SKM-1 (cell line): ENCODE data around the gene RRBP1.
"Not testable (repeated sequence)": the region's sequence is repeated elsewhere in the genome, so short reads cannot be mapped to it uniquely, and the experiment has no call there.

Experiments
- DNase-seq: peaks from one replicate; lab custom pipeline; 2025; ENCODE audit not compliant: unreplicated experiment; lab: John Stamatoyannopoulos, UW

Gene RRBP1

DNA sequence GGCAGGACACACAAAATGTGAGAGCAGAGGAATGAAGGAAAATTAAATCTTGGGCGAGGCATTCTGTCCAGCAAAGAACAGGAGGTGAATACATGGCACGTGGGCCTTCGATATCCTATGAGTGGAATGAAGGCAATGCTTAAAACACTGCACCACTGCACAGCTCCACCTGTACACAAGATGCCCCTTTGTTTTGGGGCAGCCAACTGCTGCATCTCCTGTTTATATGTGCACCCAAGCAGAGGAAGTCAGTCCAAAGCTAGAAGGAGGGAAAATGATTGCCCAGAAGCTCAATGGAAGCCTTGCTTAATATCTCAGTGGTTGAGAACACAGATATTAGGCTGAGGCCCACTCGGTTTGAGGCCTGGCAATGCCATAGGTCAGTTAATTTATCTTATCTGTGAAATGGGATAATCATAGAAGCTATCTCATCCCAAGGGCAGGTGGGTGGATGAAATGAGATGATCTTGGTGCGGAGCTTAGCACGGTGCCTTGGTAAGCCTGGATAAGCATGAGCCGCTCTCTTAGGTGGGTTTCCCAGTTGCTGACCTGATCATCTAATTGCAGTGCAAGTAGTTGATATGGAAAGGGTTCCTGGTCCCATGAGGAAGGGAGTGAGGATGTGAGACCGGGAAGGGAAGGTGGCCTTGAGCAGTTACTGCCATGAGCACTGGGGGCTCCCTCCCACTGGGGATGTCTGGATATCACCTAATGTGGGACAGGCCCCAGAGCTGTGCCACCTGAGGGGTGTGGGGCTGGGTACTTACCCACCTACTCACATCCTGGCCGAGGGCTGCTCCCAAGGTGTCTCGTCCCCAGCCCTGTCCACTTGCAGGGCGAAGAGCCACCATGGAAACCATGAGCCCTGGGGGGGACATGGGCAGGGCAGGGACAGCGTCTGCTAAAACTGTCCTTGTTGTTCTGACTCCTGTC, 27.6 kb upstream of the RRBP1 start:
- DNase-seq = no peak

DNA sequence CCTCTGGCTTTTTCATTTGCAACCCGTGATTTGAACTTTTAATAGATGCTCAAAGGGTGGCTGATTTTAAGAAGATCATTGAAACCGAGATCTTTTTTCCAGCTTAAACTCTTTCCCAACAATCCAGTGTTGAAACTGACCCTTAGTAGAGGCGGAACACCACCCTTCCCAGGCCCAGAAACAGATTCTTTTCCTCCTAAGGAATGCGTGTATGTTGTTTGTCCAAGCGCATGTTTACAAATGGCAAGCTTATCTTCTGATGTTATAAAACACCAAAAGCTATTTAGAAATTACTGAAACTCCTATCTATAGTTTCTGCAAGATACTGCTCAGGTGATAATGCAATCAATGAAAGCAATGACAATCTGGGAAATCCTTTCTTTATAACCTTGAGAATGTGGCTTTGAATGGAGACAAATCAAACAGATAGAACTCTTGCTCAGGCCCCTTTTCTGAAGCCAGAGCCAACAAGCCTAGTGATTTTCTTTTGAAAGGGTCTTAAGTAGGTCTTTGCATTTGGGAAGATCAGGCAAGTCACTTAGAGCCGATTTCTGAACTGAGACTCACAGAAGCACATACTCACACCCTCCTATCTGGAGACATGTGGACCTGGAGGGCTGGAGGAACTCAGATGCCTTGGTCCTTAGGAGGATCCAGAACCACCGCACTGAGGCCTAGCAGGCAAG, 26.8 kb upstream of the RRBP1 start:
- no peak for DNase-seq

DNA sequence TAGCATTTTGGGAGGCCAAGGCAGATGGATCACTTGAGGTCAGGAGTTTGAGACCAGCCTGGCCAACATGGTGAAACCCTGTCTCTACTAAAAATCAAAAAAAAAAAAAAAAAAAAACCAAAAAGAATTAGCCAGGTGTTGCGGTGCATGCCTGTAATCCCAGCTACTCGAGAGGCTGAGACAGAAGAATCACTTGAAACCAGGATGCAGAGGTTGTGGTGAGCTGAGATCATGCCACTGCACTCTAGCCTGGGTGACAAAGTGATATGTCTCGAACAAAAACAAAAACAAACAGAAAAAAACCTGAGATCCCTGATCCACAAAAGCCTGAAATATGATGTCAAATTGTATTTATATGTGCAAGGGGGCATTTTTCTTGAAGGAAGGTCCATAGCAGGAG, 25.9 kb upstream of the RRBP1 start:
- not testable (repeated sequence) for DNase-seq

DNA sequence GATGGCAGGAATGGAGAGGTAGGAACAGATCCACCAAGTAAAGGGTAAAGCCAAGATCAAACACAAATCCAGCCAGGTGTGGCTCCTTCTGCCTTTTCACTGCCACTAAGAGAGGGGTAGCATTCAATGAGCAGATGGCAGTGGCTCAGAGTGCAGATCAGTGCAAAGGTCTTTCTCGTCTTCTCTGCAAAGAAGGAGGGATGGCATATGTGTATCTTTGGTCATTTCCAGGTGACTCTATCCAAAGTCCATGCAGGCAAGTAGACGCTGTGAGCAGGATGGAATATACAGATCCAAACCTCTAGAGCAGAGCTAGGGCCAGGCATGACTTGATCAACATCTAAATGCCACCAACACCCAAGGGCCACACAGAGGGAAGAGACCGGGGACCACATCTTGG, 24.6 kb upstream of the RRBP1 start:
- no peak for DNase-seq

DNA sequence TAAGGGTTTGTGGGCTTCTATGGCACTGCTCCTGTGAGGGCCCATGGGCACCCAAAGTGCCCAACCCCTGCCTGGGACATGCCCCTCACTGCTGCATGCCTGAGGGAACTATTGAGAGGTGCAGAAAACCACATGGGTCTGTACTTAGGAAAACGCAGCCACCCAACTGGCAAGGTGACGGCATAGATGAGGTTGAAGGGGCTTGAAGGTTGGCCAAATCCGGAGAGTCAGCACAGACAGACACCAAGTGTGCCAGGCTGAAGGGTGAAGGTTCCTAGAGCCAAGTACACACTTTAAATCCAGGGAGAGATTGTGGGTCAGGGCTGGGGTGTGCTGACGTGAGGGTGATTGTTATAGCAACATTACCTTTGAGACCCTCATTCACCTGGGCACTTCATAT, 23.9 kb upstream of the RRBP1 start:
- DNase-seq = no peak

DNA sequence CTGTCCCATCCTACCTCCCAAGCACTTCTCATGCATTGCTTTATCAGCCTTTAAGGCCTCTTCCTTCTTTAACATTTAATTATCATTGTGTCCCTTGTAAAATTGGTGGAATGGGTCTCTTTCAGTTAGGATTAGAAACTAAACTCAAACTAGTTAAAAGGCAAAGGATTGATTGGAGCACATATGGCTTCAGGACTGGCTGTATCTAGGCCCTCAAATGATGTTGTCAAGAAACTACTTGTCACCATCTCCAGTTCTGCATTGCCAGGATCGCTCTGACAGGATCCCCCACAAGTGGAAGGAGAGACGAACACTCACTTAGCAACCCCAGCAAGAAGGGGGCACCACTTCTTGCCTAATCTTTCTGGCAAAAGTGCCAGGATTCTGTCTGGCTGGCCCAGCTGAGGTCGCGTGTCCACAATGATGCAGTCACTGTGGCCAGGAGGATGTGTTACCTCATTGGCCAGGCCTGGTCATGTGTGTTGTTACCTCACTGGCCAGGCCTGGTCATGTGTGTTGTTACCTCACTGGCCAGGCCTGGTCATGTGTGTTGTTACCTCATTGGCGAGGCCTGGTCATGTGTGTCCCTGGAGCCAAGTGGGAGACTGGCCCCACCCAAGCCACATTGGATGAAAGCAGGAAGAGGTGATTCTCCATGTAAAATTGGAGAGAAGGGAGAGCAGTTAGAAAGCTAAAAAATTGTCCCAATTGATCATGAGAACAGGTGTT, 22.7 kb upstream of the RRBP1 start:
- DNase-seq = no peak

DNA sequence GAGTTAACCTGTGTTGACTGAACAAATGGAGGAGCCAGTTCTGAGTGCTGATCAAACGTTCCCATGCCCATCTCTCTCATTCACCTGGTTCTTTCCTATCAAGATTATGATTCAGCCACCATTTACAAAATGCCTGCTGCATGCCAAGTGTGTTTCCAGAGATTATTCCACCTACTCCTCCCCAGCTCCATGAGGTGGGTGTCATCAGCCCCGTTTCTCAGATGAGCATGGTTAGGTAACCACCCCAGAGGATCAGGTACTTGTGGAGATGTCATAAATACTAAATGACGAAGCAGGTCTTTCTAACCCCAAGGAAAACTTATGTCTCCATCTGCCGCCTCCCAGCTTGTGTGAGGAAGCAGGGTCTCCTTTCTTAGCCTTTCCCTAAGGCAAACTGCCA, 19.8 kb upstream of the RRBP1 start:
- no peak for DNase-seq

DNA sequence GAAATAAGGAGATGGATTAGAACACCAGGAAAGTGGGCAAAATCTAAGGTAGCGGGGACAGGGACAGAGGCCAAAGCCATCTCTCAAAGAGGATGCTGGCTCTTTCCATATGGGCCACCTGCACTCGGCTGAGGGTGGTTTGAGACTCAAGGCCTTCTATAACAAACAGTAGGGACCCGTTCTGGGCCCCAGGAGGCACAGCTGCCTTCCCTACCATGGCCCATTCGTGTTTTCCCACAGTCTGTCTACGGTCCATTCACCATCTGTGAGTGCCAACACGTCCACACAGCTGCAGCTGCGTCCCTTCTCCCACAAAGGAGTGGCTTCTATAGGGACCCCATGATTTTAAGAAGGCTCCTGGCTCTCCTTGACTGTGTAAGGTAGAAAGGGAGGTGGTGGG, 18.6 kb upstream of the RRBP1 start:
- DNase-seq = no peak

DNA sequence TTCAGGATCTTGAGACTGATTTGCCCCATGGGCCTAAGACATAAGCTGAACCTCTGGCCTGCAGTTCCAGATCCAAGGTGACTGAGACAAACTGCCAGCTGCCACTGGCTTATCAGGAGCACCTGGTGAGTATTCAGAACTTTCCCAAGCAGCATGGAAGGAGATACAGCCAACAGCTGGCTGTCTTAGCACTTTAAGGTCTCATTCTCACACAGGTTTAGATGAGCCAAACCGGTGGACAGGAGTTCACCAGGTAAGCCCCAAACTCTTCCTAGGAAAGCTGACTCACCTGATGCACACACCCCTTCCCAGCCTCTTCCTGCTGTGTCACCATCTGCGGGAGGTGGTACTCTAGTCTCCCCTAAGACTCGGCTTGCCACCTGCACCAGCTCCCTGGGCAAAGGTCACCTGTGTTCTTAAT, 17.9 kb upstream of the RRBP1 start, which contains the start of gene BANF2:
Gene BANF2 (plus strand): TSS at position 36 of the 421 bp plus-strand sequence. CDS start 25,060 bp downstream, outside the sequence.
- DNase-seq = no peak

DNA sequence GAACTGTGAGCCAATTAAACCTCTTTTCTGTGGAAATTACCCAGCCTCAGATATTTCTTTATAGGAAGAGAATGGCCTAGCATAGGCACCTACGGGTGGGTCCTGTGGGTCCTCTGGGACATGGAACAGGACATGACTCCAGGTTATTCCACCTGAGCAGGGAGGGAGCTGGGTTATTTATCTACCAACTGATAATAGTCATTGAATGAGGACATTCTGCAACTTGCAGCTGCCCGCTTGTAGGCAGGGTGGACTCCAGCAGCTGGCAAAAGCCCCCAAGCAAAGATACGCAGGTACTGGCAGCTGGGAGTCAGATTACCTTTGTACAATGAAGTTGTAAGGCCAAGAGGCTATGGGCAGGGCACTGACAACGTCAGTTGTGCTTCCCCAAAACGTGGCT, 16.3 kb upstream of the RRBP1 start:
- DNase-seq = no peak

DNA sequence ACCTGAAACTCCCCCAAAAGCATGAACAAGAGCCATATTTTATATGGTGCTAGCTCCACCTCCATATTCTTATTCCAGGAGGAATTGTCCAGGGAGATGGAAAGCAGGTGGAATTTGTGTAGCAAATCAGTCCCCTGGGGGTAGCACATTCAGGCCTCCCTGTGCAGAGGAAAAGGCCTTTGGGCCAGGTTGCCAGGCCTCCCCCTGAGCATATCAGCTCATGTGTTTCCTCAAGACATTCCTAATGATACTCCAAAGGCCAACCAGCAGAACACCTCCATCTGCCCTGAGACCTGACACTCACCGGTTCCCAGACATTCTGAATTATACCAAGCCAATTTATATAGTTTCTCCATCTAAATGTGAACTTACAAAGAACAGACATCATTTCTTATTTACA, 15.1 kb upstream of the RRBP1 start:
- DNase-seq = no peak

DNA sequence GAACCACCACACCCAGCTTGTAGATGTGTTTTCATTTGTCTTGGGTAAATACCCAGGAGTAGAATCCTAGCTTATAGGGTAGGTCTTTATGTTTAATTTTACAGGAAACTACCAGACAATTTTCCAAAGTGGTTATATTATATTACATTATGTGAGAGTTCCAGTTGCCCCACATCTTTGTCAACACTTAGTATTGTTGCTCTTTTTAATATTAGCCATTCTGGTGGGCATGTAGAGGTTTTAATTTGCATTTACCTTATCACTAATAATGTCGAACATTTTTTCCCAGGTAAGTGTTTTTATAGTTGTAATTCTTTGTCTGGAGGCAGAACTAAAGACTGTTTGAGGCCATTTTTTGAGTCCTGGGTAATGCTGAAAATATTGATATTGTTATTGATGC, 14.2 kb upstream of the RRBP1 start:
- DNase-seq = no peak

DNA sequence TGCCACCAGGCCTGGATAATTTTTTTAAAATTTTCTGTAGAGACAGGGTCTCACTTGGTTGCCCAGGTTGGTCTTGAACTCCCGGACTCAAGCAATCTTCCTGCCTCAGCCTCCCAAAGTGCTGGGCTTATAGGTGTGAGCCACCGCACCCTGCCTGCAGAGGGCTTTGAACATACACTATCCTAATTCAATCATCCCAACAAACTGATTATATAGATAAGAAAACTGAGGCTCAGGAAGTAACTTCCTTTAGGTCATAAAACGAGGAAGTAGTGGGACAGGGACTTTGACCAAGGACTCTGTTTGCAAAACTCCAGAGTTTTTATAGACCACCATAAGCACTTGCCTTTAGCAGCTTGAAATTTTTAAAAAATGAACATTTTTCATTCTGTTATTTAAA, 12.7 kb upstream of the RRBP1 start:
- DNase-seq = no peak

DNA sequence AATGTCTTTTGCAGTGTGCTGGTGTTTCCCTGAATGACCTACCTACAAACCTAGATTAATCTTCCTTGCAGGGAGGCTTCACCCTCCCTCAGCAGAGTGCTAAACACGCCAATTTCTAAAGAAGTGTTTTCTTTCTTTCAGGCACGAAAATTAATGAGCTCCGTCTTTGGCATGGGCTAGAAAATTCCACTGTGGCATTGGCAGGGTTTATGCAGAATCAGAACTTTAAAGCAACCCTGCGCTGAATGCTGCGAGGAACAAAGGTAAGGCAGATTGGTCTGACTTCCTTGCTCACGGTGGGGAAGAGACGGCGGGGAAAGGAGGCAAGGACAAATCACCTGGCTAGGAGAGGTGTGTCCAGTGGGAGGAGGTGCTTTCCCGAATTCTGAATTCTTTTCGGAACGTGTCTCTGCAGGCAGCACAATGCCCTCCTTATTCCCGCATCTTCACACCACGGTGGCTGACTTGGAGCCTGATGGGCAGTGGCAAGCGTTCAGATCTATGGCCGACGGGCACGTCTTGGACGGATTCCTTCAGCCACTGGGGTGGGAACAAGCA, 11.5 kb upstream of the RRBP1 start:
- no peak for DNase-seq

DNA sequence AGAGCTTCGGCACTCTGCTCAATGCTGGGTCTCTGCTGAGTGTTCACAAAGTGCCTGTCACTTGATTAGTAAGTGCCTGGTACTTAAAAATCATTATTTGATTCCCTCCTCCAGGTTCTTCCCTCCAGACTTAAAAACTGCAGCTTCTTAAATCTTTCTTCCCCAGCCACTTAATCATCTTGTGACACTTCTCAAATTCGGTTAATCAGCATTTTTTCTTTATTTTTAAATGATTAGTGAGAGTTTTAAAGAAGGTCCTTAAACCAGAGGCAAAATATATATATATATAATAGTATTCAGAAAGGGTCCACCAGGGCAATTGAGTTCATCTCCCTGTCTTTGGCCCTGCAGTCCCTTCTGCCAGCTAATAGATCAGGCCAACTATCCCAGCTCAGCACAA, 9.7 kb upstream of the RRBP1 start:
- no peak for DNase-seq

DNA sequence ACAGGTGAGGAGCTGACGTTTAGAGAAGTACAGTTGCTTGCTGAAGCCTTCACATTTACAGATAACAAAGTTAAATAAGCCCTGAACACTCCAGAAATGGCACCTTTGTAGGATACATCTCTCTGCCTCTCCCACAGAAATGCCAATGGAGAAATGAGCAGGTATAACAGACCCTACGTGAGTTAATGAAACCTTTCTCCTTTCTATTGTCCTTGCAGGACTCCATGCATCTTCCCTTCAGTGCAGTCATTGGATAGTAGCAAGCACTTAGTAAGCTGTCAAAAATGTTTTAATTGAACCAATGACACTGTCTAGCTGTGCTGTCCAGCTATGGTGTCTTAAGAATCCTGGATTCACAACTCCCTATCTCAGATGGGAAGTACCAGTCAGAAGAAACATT, 8.1 kb upstream of the RRBP1 start:
- no peak for DNase-seq

DNA sequence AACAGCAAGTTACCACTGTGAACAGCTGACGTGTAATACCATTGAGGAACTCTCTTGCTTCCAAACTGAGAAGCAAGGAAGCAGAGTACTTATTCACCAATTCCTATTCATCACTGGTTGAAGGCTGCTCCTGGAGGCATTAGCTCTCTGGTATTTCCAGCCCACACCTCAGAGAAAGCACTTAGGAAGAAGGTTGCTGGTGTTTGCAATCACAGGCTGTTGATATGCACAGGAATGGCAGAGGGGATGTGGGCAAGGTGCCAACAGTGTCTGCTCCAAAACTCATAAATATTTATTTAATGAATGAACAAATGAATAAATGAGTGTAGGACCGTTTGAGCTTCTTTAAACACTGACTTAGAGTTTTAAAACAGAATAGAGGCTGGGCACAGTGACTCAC, 6.9 kb upstream of the RRBP1 start:
- no peak for DNase-seq

DNA sequence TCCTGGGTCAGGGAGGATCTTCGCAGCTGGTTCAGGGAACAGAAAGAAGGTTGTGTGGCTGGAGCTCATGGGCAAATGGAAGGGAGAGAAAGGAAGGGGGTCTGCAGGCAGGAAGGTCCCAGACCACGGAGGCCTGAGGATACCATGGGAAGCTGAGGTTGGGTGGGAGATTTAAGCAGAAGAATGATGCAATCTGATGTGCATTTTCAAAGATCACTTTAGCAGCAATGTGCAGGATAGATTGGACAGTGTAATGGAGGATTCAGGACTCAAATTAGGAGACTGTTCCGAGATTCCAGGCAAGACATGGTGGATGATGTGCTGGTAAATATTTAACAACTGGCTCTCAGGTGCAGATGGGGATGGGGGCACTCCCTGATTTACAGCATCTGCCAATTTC, 5.8 kb upstream of the RRBP1 start:
- no peak for DNase-seq

DNA sequence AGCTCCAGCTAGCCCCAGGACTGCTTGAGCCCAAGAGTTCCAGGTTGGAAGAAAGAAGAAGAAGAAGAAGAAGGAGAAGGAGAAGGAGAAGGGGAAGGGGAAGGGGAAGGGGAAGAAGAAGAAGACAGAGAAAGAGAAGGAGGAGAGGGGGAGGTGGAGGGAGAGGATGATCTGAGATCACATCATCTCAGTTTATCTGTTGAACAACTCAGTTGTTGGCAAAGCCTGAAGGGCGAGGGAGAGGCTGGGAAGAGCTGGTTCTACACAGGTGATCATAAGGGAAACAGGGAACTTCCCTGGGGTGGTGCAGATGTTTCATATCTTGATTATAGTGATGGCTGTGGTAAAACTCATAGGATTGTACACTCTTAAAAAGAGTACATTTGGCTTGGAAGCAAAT, 3.1 kb upstream of the RRBP1 start:
- no peak for DNase-seq

DNA sequence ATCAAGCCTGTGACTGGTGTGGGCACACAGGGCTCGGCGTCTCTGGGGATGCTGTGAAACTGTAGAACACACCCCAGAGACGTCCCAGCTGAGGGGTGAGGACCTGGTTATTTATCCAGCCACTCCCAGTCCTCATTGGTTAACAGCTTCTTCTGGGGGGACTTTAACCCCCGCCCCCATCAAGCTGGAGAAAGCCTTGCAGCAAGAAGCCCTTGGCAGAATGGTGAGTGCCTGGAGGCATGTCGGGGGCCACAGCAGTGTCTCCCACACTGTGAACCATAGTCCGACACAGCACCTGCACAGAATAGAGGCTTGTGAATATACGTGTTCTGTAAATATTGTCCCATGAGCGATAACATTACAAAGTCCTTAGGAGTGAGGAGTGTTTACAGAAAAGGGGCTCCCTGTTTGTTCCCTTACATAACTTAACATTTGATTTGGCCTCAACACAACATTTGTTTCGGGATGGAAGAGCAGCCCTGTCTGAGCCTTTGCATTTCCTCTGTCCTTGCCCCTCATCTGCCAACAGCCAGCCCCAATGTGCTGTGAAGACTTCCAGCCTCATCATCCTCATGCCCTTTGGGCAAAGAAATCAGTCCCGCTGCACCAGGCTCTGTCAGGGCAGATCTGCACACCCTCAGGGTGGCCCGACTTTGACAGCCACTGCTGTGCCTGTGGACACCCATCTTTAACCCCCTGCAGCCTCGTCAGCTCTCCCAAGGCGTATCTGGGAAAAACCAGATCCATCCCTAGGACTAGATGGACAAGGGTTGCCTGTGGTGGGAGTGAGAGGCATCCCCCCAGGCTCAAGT, 2.2 kb upstream of the RRBP1 start:
- no peak for DNase-seq
